Measurements from ENCODE around the gene RPTOR.

The RPTOR gene

GRCh38 chr17:80833952-80834892 is 289.6 kb downstream of the RPTOR start:
- no peak for DNase-seq (ENCODE audit: low read depth, low spot score)
- H3K27ac ChIP-seq, result no peak overlapping the region

DNA sequence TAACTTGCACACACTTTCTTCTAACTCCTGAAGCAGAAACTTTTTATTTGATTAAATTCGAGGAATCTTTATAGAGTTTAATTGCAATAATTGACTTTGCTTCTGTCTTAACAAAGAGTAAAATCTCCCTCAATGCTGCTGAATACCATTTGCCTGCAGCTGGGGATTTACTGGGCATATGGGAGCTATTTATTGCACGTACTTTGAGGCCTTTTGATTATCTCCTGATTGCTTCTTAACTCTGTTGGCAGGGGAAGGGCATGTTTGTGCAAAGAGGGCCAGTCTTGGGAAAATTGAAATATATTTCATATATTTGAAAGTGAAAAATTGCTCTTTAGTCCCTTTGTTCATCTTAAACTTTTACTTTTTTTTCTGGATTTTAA is 290.2 kb downstream of the RPTOR start:
- no peak overlapping the region for H3K27ac ChIP-seq
- DNase-seq (ENCODE audit: low read depth, low spot score), result no peak

DNA sequence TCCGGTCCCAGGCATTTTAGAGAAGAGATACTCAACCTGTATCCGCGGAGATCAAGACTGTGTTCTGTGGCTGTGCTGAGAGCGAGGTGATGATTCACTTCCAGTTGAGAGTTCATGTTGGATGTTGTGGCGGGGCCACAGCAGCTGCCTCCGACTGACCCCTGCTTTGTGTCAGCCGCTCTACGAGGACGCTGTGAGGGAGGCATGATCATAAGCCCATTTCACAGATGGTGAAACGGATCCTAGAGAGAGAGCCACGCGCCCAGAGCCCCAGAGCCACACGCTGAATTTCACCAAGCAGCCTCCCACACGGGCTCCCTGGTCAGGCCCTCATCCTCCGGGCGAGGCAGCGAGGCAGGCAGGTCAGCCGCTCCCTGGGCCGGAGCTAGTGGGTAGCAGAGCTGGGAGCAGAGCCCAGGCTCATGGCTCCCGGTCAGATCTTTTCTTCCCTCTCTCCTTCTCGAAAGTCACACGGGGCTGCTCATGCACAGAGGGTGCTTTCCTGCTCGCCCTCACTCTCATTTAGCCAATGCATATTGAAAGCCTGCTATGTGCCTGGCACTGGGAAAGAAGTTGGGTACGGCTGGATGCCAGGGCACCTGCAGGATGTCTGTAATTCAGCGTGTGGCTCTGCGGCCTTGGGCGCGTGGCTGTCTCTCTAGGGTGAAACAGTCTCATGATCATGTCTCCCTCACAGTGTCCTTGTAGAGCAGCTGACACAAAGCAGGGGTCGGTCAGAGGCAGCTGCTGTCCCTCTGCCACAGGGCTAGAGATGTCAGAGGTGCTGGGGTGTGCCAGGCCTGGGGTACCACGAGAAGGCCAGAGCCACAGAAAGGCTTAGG is 291.4 kb downstream of the RPTOR start:
- DNase-seq (ENCODE audit: low read depth, low spot score), result no peak
- no peak overlapping the region for H3K27ac ChIP-seq

GRCh38 chr17:80836658-80836965 is 292.0 kb downstream of the RPTOR start:
- no peak overlapping the region for H3K27ac ChIP-seq
- no peak for DNase-seq (ENCODE audit: low read depth, low spot score)

DNA sequence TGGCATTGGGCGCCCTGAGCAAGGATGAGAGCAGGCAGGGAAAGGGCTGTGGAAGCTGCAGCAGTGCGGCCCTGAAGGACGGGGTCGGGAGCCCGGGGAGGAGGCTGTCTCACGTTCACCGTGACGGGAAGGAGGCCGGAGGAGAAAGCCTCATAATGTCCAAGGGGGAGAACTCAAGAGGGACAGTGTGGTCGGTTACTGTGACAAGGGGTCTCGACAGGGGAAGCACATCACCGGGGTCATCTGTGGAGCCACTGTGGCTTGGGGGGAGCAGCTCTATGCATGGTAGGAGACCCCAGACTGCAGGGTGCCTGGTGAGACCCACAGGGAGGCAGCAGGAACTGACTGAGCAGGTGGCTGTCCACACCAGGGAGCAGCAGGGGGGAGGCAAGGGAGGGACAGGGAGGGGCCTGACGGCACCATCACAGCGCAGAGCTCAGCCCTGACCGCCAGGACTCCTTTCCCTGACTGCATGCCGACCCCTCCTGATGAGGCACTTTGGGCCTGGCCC is 292.4 kb downstream of the RPTOR start:
- no peak for DNase-seq (ENCODE audit: low read depth, low spot score)
- no peak overlapping the region for H3K27ac ChIP-seq

- H3K27ac ChIP-seq, result no peak overlapping the region
- DNase-seq (ENCODE audit: low read depth, low spot score), result no peak
Observed at GRCh38 chr17:80837711-80838110, 293.1 kb downstream of the RPTOR start.

GRCh38 chr17:80838311-80839025 is 293.8 kb downstream of the RPTOR start:
- H3K27ac ChIP-seq, result no peak overlapping the region
- no peak for DNase-seq (ENCODE audit: low read depth, low spot score)

- DNase-seq (ENCODE audit: low read depth, low spot score), result no peak
- H3K27ac ChIP-seq, result no peak overlapping the region
Observed at GRCh38 chr17:80839026-80839345, 294.3 kb downstream of the RPTOR start.

DNA sequence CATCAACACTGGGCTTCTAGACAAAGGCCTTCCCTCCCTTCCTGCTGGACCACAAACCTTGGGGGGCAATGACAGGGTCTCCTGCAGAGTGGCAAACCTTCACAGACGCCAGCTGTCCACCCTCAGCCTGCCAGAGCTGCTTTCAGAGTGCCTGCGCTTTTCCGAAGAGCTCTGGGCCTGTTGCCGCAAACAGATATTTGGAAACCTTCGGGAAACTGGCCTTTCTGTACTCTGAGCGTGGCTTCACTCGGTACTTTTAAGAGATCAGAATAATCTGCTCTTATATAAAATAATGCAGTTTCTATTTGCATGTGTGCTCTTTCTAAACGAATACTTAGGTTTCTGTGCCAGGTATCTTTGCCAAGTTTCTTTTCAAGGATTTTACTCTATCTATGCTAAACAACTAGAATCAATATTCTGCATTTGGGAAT is 294.9 kb downstream of the RPTOR start:
- no peak overlapping the region for H3K27ac ChIP-seq
- no peak for DNase-seq (ENCODE audit: low read depth, low spot score)

- H3K27ac ChIP-seq, result no peak overlapping the region
- no peak for DNase-seq (ENCODE audit: low read depth, low spot score)
Observed at GRCh38 chr17:80839970-80840369, 295.3 kb downstream of the RPTOR start.

- H3K27ac ChIP-seq, result no peak overlapping the region
- DNase-seq (ENCODE audit: low read depth, low spot score), result no peak
Observed at GRCh38 chr17:80842456-80843013, 297.9 kb downstream of the RPTOR start.

GRCh38 chr17:80843741-80844156 is 299.1 kb downstream of the RPTOR start:
- no peak overlapping the region for H3K27ac ChIP-seq
- no peak for DNase-seq (ENCODE audit: low read depth, low spot score)

GRCh38 chr17:80844418-80844990 is 299.9 kb downstream of the RPTOR start:
- no peak overlapping the region for H3K27ac ChIP-seq
- no peak for DNase-seq (ENCODE audit: low read depth, low spot score)

DNA sequence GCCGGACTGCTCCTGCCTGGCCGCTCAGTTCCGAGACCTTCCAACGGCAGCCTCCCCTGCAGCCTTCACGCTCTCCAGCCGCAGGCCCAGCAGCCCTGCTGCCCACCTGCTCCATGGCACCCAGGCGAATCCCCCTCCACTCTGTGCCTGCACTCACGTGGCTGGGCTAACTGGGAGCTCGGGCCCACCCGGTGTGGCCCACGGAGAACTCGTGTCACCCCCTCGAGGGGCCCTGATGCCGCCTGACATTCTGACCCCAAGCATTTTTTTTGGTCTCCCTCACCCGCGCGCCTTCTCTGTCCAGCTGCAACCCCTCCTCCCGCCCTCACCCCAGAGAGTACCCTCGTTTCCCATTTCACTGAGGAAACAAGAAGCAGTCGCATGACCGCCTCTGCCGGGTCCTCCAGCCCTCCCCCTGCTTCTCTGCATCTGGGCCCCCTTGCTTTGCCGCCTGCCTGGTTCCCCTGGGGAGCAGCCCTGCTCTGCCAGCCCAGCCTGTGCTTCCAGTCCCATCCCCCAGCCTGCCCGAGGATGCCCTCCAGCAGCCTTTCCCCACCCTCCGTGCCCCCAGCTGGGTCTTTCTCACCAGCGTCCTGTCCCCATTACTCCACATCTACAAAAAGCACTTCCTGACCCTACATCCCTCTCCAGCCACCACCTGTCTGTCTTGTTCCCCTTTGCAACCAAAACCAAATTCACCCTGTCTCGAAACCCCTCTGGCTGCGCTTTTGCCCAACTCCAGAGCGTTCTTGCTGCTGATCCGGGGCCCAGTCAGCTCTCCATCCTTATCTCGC is 300.6 kb downstream of the RPTOR start:
- DNase-seq (ENCODE audit: low read depth, low spot score), result no peak
- no peak overlapping the region for H3K27ac ChIP-seq

DNA sequence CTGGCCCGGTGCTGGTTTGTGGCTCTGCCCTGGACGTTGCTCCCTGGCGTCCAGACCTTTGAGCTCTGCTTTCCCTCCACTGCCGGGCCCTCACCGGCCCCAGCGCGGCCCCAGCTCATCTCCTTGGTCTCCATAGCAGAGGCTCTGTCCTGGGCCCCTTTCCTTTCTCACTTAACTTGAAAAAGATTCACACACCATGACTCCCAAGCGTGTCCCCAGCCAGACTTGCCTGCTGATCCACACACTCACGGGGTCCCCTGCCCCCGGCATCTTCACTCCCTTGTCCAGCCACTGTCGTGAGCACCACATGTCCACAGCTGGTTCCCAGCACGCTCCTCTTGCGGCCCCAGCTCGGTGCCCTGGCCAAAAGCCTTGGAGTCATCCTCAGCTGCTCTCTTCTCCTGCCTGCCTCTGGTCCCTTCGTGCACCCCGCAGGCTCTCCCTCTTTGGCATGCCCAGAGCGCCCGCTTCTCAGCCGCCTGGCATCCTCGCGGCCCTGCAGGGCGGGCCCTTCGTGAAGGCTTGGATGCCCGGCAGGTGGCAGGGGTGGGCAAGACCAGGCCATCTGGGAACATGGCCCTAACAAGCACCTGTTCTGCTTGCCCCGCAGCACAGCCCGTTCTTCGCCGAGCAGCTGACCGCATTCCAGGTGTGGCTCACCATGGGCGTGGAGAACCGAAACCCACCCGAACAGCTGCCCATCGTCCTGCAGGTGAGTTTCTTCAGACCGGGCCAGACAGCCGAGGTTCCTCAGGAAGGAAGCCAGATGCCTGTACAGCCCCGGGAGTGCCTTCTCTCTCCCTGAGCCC is 301.4 kb downstream of the RPTOR start:
- DNase-seq (ENCODE audit: low read depth, low spot score), result no peak
- H3K27ac ChIP-seq, result no peak overlapping the region

DNA sequence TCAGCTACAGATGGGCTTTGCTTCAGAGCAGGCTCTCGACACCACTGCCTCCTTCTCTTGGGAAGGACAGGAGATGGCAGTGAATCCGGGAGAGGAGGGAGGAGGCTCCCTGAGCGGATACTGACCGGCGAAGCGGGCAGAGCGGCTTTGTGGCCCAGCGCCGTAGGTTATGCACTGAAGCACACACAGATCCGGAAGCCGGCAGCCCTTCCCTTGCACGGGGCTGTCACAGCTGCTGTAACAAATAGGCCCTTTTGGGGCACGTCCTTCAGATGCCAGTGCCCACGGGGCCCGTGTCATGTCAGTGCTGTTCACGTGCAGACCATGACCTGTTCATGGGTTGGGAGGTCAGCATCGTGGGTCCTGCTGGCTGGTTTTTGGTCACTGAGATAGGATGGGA is 302.3 kb downstream of the RPTOR start:
- no peak for DNase-seq (ENCODE audit: low read depth, low spot score)

DNA sequence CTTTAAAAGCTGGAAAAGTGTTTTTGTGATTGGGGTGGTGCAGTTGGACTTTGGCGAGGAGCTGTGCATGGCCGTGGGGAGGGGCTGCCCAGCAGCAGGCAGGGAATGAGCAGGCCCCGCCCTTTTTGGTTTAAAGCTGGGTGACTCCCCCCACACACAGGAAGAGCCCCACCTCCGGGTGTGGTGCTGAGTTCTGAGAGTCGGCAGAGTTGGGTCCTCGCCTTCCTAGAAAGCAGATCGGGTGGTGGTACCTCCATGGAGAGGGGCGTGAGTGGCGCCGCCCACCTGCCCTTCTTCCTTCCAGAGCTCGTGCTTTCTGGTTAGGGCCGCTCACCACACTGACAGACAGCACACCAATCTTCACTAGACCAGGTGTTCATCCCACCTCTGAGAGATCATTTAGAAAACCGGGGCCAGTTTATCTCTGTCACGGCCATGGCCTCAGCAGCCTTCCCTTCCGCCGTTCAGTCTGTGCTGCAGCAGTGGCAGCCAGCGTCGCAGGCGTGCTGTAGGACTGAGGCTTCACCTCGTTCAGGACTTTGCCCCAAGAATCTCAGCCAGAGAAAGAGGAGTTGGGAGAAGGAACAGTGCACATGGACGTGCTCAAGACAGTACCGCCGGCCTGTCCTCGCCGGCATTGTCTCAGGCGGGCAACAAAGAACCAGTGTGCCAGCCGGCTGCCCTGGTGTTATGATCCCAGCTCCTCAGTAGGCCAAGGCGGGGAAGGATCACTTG is 303.0 kb downstream of the RPTOR start:
- no peak for DNase-seq (ENCODE audit: low read depth, low spot score)
- no peak overlapping the region for H3K27ac ChIP-seq

More for the DNA sequence above, 302.3 kb downstream of the RPTOR start:
- no peak overlapping the region for H3K27ac ChIP-seq
